Measurements from ENCODE around the gene TNNI3K.

The TNNI3K gene

GRCh38 chr1:74578101-74578500 lies 342.9 kb downstream of the TNNI3K start:
- DNase-seq, result no peak
- no peaks in the 10 kb centered on the region for H3K9me3 ChIP-seq
- no peak overlapping the region for H3K27ac ChIP-seq
- intact Hi-C loops (cut with DNase I; ENCODE audit: low total_unique reads), result no loop called here
- no peaks in the 10 kb centered on the region for H3K4me1 ChIP-seq
- TF ChIP-seq CTCF (IDR thresholded peaks at IDR 0.05), result no peak
- H3K27me3 ChIP-seq, result no peaks in the 10 kb centered on the region
- H3K36me3 ChIP-seq, result no peaks in the 10 kb centered on the region
- H3K4me3 ChIP-seq, result no peak overlapping the region

- no peaks in the 10 kb centered on the region for H3K9me3 ChIP-seq
- no peak for DNase-seq
- no peaks in the 10 kb centered on the region for H3K27me3 ChIP-seq
- H3K4me1 ChIP-seq, result no peaks in the 10 kb centered on the region
- no peak overlapping the region for H3K27ac ChIP-seq
- TF ChIP-seq CTCF (IDR thresholded peaks at IDR 0.05), result no peak
- intact Hi-C loops (cut with DNase I; ENCODE audit: low total_unique reads), result no loop called here
- no peak overlapping the region for H3K4me3 ChIP-seq
- H3K36me3 ChIP-seq, result no peaks in the 10 kb centered on the region
Measured at GRCh38 chr1:74579425-74579824, 344.2 kb downstream of the TNNI3K start.

- H3K27ac ChIP-seq, result no peak overlapping the region
- H3K36me3 ChIP-seq, result no peaks in the 10 kb centered on the region
- no peaks in the 10 kb centered on the region for H3K9me3 ChIP-seq
- intact Hi-C loops (cut with DNase I; ENCODE audit: low total_unique reads), result no loop called here
- no peak for DNase-seq
- H3K4me1 ChIP-seq, result peaks cover 0 to 4% (median 0%) of the 10 kb centered on the region in 4 donors
- TF ChIP-seq CTCF (IDR thresholded peaks at IDR 0.05), result no peak
- H3K27me3 ChIP-seq, result no peaks in the 10 kb centered on the region
- H3K4me3 ChIP-seq, result no peak overlapping the region
Measured at GRCh38 chr1:74583397-74583796, 348.2 kb downstream of the TNNI3K start.

- H3K27me3 ChIP-seq, result no peaks in the 10 kb centered on the region
- H3K4me3 ChIP-seq, result no peak overlapping the region
- no peak for DNase-seq
- no peak for TF ChIP-seq CTCF (IDR thresholded peaks at IDR 0.05)
- intact Hi-C loops (cut with DNase I; ENCODE audit: low total_unique reads), result no loop called here
- H3K4me1 ChIP-seq, result peaks cover 0 to 4% (median 0%) of the 10 kb centered on the region in 4 donors
- H3K27ac ChIP-seq, result no peak overlapping the region
- no peaks in the 10 kb centered on the region for H3K36me3 ChIP-seq
- H3K9me3 ChIP-seq, result no peaks in the 10 kb centered on the region
Measured at GRCh38 chr1:74584185-74584584, 349.0 kb downstream of the TNNI3K start.

GRCh38 chr1:74586253-74586897 lies 351.2 kb downstream of the TNNI3K start:
- DNase-seq, result no peak
- H3K9me3 ChIP-seq, result no peaks in the 10 kb centered on the region
- H3K4me1 ChIP-seq, result peaks cover 0 to 4% (median 0%) of the 10 kb centered on the region in 4 donors
- no peak overlapping the region for H3K27ac ChIP-seq
- TF ChIP-seq CTCF (IDR thresholded peaks at IDR 0.05), result no peak
- intact Hi-C loops (cut with DNase I; ENCODE audit: low total_unique reads), result no loop called here
- H3K27me3 ChIP-seq, result no peaks in the 10 kb centered on the region
- H3K4me3 ChIP-seq, result no peak overlapping the region
- no peaks in the 10 kb centered on the region for H3K36me3 ChIP-seq

GRCh38 chr1:74587888-74588287 lies 352.7 kb downstream of the TNNI3K start:
- Histone ChIP-seq H3K27ac (no peak overlapping the region), H3K4me1 (peaks cover 0 to 4% (median 0%) of the 10 kb centered on the region in 4 donors), H3K36me3 (no peaks in the 10 kb centered on the region), H3K27me3 (no peaks in the 10 kb centered on the region), H3K9me3 (no peaks in the 10 kb centered on the region), H3K4me3 (no peak overlapping the region)
- intact Hi-C loops (cut with DNase I; ENCODE audit: low total_unique reads), result no loop called here
- DNase-seq, result no peak
- no peak for TF ChIP-seq CTCF (IDR thresholded peaks at IDR 0.05)

Measured in tibial artery (tissue), 4 donors.